H1 (cell line): Measurements from ENCODE around the gene MYBPC3. TPM values are rescaled to one million over a fixed set of nuclear protein-coding genes. Genes with fewer than 3 reads are reported as not detected.

ENCODE experiments used
- CTCF ChIA-PET: fragments of 300-600 bp; sonication (Branson Sonifier 250); formaldehyde crosslinking; loops from one replicate; lab custom pipeline; 2021; ENCODE audit not compliant: partially characterized antibody; lab: Charles Lee
- POLR2A ChIA-PET: fragments of 300-600 bp; sonication (Branson Sonifier 250); formaldehyde crosslinking; loops from one replicate; lab custom pipeline; 2021; ENCODE audit warnings: inconsistent platforms; ENCODE audit not compliant: partially characterized antibody; lab: Charles Lee
- DNase-seq, 2 experiments: peaks; one replicate each; pipeline versions ENCODE4 v3.0.0 to v3.0.0-alpha.2; 2010 to 2022; ENCODE audit warnings: low spot score in 2 of 2, low read depth in 1 of 2, mixed read lengths in 1 of 2
- FAIRE-seq: peaks from 2 replicates; lab custom pipeline; 2011; peaks lifted over from hg19 to GRCh38; lab: Jason Lieb, UNC
- H2AFZ ChIP-seq: 2 replicates; pipeline ENCODE4 v1.8.1; 2012; ENCODE audit warnings: low read length, inconsistent platforms
- H2AK5ac ChIP-seq: 2 replicates; pipeline ENCODE4 v1.6.1; 2013; ENCODE audit warnings: low read depth, low read length
- H2BK120ac ChIP-seq: replicated peaks from 2 replicates; pipeline ENCODE3; 2013; ENCODE audit warnings: low read depth, low read length, inconsistent platforms
- H2BK12ac ChIP-seq: 2 replicates; pipeline ENCODE4 v1.6.1; 2013; ENCODE audit warnings: low read depth, low read length
- H2BK15ac ChIP-seq: 2 replicates; pipeline ENCODE4 v1.6.1; 2013; ENCODE audit warnings: low read length
- H2BK20ac ChIP-seq: 2 replicates; pipeline ENCODE4 v1.6.1; 2013; ENCODE audit warnings: low read length
- H2BK5ac ChIP-seq: 2 replicates; pipeline ENCODE4 v1.6.1; 2013; ENCODE audit warnings: low read depth, low read length
- H3K14ac ChIP-seq: 2 replicates; pipeline ENCODE4 v1.6.1; 2013; ENCODE audit warnings: inconsistent platforms; ENCODE audit not compliant: insufficient read length
- H3K18ac ChIP-seq: 2 replicates; pipeline ENCODE4 v1.6.1; 2013; ENCODE audit warnings: low read length; ENCODE audit errors: extremely low read depth
- H3K23ac ChIP-seq: 2 replicates; pipeline ENCODE4 v1.6.1; 2013; ENCODE audit warnings: inconsistent platforms; ENCODE audit not compliant: insufficient read length
- H3K23me2 ChIP-seq: 2 replicates; pipeline ENCODE4 v1.6.1; 2013; ENCODE audit warnings: low read depth, low read length
- H3K27ac ChIP-seq: 2 replicates; pipeline ENCODE4 v1.6.1; 2011; ENCODE audit warnings: low read depth, low read length, inconsistent platforms
- H3K27me3 ChIP-seq, 4 experiments: replicated peaks in 1 of 4; 1 replicate in 1 of 4; 2 replicates in 3 of 4; pipeline versions ENCODE4 v1.6.1 to v1.8.1; 2011 to 2013; ENCODE audit warnings: low read length in 3 of 4, mild to moderate bottlenecking in 3 of 4, inconsistent platforms in 2 of 4, mixed read lengths in 2 of 4, moderate library complexity in 1 of 4; ENCODE audit not compliant: control insufficient read depth in 3 of 4, insufficient read depth in 3 of 4; ENCODE audit errors: extremely low read depth in 1 of 4
- H3K36me3 ChIP-seq, 4 experiments: 2 replicates each; pipeline versions ENCODE4 v1.6.1 to v1.8.1; 2011 to 2013; ENCODE audit warnings: mild to moderate bottlenecking in 4 of 4, low read length in 3 of 4, moderate library complexity in 2 of 4, control low read depth in 1 of 4, inconsistent platforms in 1 of 4; ENCODE audit not compliant: insufficient read depth in 4 of 4, control insufficient read depth in 2 of 4
- H3K4ac ChIP-seq: replicated peaks from 2 replicates; pipeline ENCODE3; 2013; ENCODE audit warnings: low read length, low read depth, mixed read lengths, inconsistent platforms; ENCODE audit not compliant: insufficient read length
- H3K4me1 ChIP-seq, 4 experiments: replicated peaks in 1 of 4; 1 replicate in 1 of 4; 2 replicates in 3 of 4; pipeline versions ENCODE4 v1.6.1 to v1.8.1; 2011 to 2013; ENCODE audit warnings: low read length in 3 of 4, inconsistent platforms in 2 of 4, mixed read lengths in 1 of 4; ENCODE audit not compliant: insufficient read depth in 4 of 4, control insufficient read depth in 3 of 4
- H3K4me2 ChIP-seq, 2 experiments: 2 replicates each; pipeline versions ENCODE4 v1.6.1 to v1.8.1; 2011 to 2013; ENCODE audit warnings: low read depth in 2 of 2, low read length in 2 of 2, control low read depth in 1 of 2, inconsistent platforms in 1 of 2, mild to moderate bottlenecking in 1 of 2; ENCODE audit not compliant: insufficient read depth in 1 of 2
- H3K4me3 ChIP-seq, 4 experiments: fragments of 200-600, 300-600 bp in 1 of 4; sonication (generic), shearing (Covaris generic), sonication (Bioruptor Twin) in 1 of 4; 2 replicates each; pipeline versions ENCODE4 v1.5.1 to v1.8.1; 2011 to 2016; ENCODE audit warnings: low read length in 4 of 4, low read depth in 3 of 4, control low read depth in 2 of 4, inconsistent platforms in 2 of 4, mild to moderate bottlenecking in 2 of 4, mixed read lengths in 1 of 4, moderate library complexity in 1 of 4; ENCODE audit not compliant: insufficient read depth in 2 of 4; ENCODE audit errors: extremely low read depth in 1 of 4
- H3K56ac ChIP-seq: replicated peaks from 2 replicates; pipeline ENCODE3; 2013; ENCODE audit warnings: low read depth, mild to moderate bottlenecking, mixed read lengths, low read length, inconsistent platforms; ENCODE audit not compliant: insufficient read length
- H3K79me1 ChIP-seq: 2 replicates; pipeline ENCODE4 v1.6.1; 2013; ENCODE audit warnings: low read depth, low read length, control low read depth
- H3K79me2 ChIP-seq, 2 experiments: 2 replicates each; pipeline versions ENCODE4 v1.6.1 to v1.8.1; 2012 to 2013; ENCODE audit warnings: low read length in 2 of 2, mild to moderate bottlenecking in 2 of 2, inconsistent platforms in 1 of 2; ENCODE audit not compliant: insufficient read depth in 2 of 2, control insufficient read depth in 1 of 2
- H3K9ac ChIP-seq, 4 experiments: replicated peaks in 1 of 4; 1 replicate in 1 of 4; 2 replicates in 3 of 4; pipeline versions ENCODE4 v1.6.1 to v1.8.1; 2011 to 2013; ENCODE audit warnings: low read depth in 3 of 4, low read length in 3 of 4, control low read depth in 2 of 4, mild to moderate bottlenecking in 2 of 4, moderate library complexity in 2 of 4, inconsistent platforms in 1 of 4; ENCODE audit errors: extremely low read depth in 1 of 4
- H3K9me3 ChIP-seq, 2 experiments: 2 replicates each; pipeline versions ENCODE4 v1.6.1 to v1.8.1; 2012 to 2013; ENCODE audit warnings: mild to moderate bottlenecking in 2 of 2, moderate library complexity in 2 of 2, control low read depth in 1 of 2, inconsistent platforms in 1 of 2, low read depth in 1 of 2, low read length in 1 of 2, mixed read lengths in 1 of 2; ENCODE audit not compliant: insufficient read depth in 2 of 2
- H4K20me1 ChIP-seq, 2 experiments: replicated peaks in 1 of 2; 2 replicates each; pipeline versions ENCODE3 to v1.8.1; 2011 to 2013; ENCODE audit warnings: inconsistent platforms in 2 of 2, low read length in 2 of 2, mild to moderate bottlenecking in 1 of 2; ENCODE audit not compliant: insufficient read depth in 2 of 2, control insufficient read depth in 1 of 2
- H4K5ac ChIP-seq: 2 replicates; pipeline ENCODE4 v1.6.1; 2013; ENCODE audit warnings: low read length, low read depth, mixed read lengths, inconsistent platforms; ENCODE audit not compliant: insufficient read length
- H4K8ac ChIP-seq: 2 replicates; pipeline ENCODE4 v1.8.0; 2013; ENCODE audit warnings: mild to moderate bottlenecking, moderate library complexity, low read length, inconsistent platforms; ENCODE audit not compliant: insufficient read depth; ENCODE audit errors: extremely low read depth
- H4K91ac ChIP-seq: replicated peaks from 2 replicates; pipeline ENCODE3; 2013; ENCODE audit warnings: low read length, mixed read lengths, inconsistent platforms; ENCODE audit not compliant: insufficient read length
- CTCF ChIP-seq, 3 experiments: IDR thresholded peaks; 1 replicate in 2 of 3; 2 replicates in 1 of 3; pipeline versions ENCODE4 v1.5.1 to v1.6.1; 2011; ENCODE audit warnings: low read length in 3 of 3, mild to moderate bottlenecking in 3 of 3, inconsistent platforms in 2 of 3, low read depth in 1 of 3, moderate library complexity in 1 of 3; ENCODE audit not compliant: insufficient read depth in 1 of 3; ENCODE audit errors: control extremely low read depth in 1 of 3
- RAD21 ChIP-seq, 2 experiments: IDR thresholded peaks in 1 of 2; conservative IDR thresholded peaks in 1 of 2; 2 replicates each; pipeline ENCODE4 v1.6.1; 2011; ENCODE audit warnings: low read depth in 2 of 2, low read length in 2 of 2, improper control_type of control experiment in 1 of 2, inconsistent platforms in 1 of 2, mild to moderate bottlenecking in 1 of 2, moderate library complexity in 1 of 2
- RXRA ChIP-seq: IDR thresholded peaks from 2 replicates; pipeline ENCODE4 v1.6.1; 2011; ENCODE audit warnings: low read depth, mild to moderate bottlenecking, low read length, moderate library complexity; ENCODE audit not compliant: insufficient read depth
- YY1 ChIP-seq: IDR thresholded peaks from 2 replicates; pipeline ENCODE4 v1.6.1; 2011; ENCODE audit warnings: low read depth, mild to moderate bottlenecking, low read length
- WGBS, 2 experiments: shearing (Covaris generic) in 1 of 2; methylation state at CpG; one replicate each; pipeline versions ENCODE4 v1.1.6 to v1.1.7; 2013 to 2015; ENCODE audit warnings: low lambda C conversion rate in 2 of 2, mixed read lengths in 2 of 2, inconsistent platforms in 1 of 2, low coverage in 1 of 2, missing lambda C conversion rate in 1 of 2; ENCODE audit not compliant: insufficient replicate concordance in 2 of 2, insufficient coverage in 1 of 2, insufficient read length in 1 of 2; ENCODE audit errors: extremely low coverage in 1 of 2, missing lambda C conversion rate in 1 of 2; 5-methylcytosine and 5-hydroxymethylcytosine counted together
- polyA plus RNA-seq, 7 experiments: library from polyadenylated mRNA; depleted of rRNA in 3 of 7; stranded (reverse) in 5 of 7; unstranded in 2 of 7; fragments of >200 nt in 5 of 7; fragments of 200-250 nt in 2 of 7; gene quantifications; 1 replicate in 5 of 7; 2 replicates in 1 of 7; 4 replicates in 1 of 7; pipeline versions ENCODE4 v1.2.1 to v1.2.3, GENCODE V29; 2011 to 2013; ENCODE audit warnings: missing spikeins in 2 of 7, mixed read lengths in 2 of 7
- total RNA-seq: library from RNA; stranded (reverse); fragmentation: NEBNext Ultra II Directional; extraction: Animal tissue kit (Norgen Biotek cat#: 25700); gene quantifications from 2 replicates; pipeline ENCODE4 v1.2.1, GENCODE V29; 2021

The MYBPC3 gene
- total and polyA plus RNA-seq, 2 of the 8 experiments (the other 6 are each of a cell fraction or from before 2014, with no cell fraction given) = 0.05 TPM; not detected in 1

GRCh38 chr11:47329987-47330931, 22.2 kb downstream of the MYBPC3 start:
- no peaks in the 10 kb centered on the region for H3K79me2 ChIP-seq
- H3K27ac ChIP-seq = no peak overlapping the region
- 88% methylated on average over 16 of the region's 16 CpGs; no CpG with 5 or more reads in 1 of the 2 experiments for WGBS, 2 experiments
- H2BK12ac ChIP-seq = no peak overlapping the region
- ChIA-PET CTCF (interaction anchor here (0.7 to 1.6 kb wide), 6 partner anchors 18 to 151 kb away, joined by 3 to 13 read pairs (median 4); no protein-coding TSS in a partner anchor), POLR2A (interaction anchor here (1.0 to 1.1 kb wide), 2 partner anchors 20 to 25 kb away, joined by 3 read pairs; no protein-coding TSS in a partner anchor)
- H4K91ac ChIP-seq = no peak overlapping the region
- peaks cover 0 to 16% (median 5%) of the 10 kb centered on the region in 4 experiments; a peak in 5 of 8 replicates for H3K36me3 ChIP-seq
- H3K4ac ChIP-seq = no peak overlapping the region
- H4K5ac ChIP-seq = no peak overlapping the region
- no peak overlapping the region for H3K4me3 ChIP-seq
- no peak overlapping the region for H3K14ac ChIP-seq
- H2BK20ac ChIP-seq = no peak overlapping the region
- H3K27me3 ChIP-seq = no peaks in the 10 kb centered on the region
- no peak overlapping the region for H4K8ac ChIP-seq
- no peak overlapping the region for H3K56ac ChIP-seq
- H3K4me2 ChIP-seq = no peak overlapping the region
- H3K23ac ChIP-seq = no peak overlapping the region
- no peak overlapping the region for H2AK5ac ChIP-seq
- H4K20me1 ChIP-seq = peaks cover 0 to 2% of the 10 kb centered on the region in 2 experiments
- H3K9ac ChIP-seq = no peak overlapping the region
- H3K18ac ChIP-seq = no peak overlapping the region
- no peaks in the 10 kb centered on the region for H3K9me3 ChIP-seq
- no peak overlapping the region for H2AFZ ChIP-seq
- no peaks in the 10 kb centered on the region; the same call in 1 of the 2 replicates for H3K79me1 ChIP-seq
- FAIRE-seq (no peak), DNase-seq (no peak)
- H2BK120ac ChIP-seq = no peak overlapping the region
- TF ChIP-seq CTCF (IDR thresholded peaks at IDR 0.05; ENCODE audit: control extremely low read depth in 1 of 3, insufficient read depth in 1 of 3, low read depth in 1 of 3, low read length in 3 of 3) = peak; percentile 8 to 35 (median 28); a peak in 3 of 4 replicates
- peak in 1 of 2 experiments; percentile 34; a peak in 2 of 4 replicates for TF ChIP-seq RAD21 (IDR thresholded peaks at IDR 0.05 in 1 of 2, conservative IDR thresholded peaks at IDR 0.05 in 1 of 2; ENCODE audit: low read depth in 2 of 2, low read length in 2 of 2)
- no peak for TF ChIP-seq RXRA
- TF ChIP-seq YY1 = no peak
- H2BK5ac ChIP-seq = no peak overlapping the region
- H2BK15ac ChIP-seq = no peak overlapping the region
- no peaks in the 10 kb centered on the region for H3K23me2 ChIP-seq
- H3K4me1 ChIP-seq = no peaks in the 10 kb centered on the region
